ENCODE results near the gene C1QTNF1.

- peak; percentile 68 for TF ChIP-seq CTCF (IDR thresholded peaks at IDR 0.05; ENCODE audit: low read length)
- TF ChIP-seq EZH2 (optimal IDR thresholded peaks at IDR 0.05; ENCODE audit: low read depth, low read length): no peak
Measured at GRCh38 chr17:78986048-78986648, 37.8 kb upstream of the C1QTNF1 start.
